GM20431 (cell line): Measurements from ENCODE around the gene EML2.
"Not testable (repeated sequence)": the region's sequence is repeated elsewhere in the genome, so short reads cannot be mapped to it uniquely, and the experiment has no call there.

Experiments used
- in situ Hi-C: fragments of 300-500 bp; cut with MseI, MboI; formaldehyde crosslinking; loops from one replicate; pipeline ENCODE4 v1.15.0; 2020; ENCODE audit warnings: low sequenced_read_pairs; ENCODE audit not compliant: unreplicated experiment

Gene EML2, protein sequence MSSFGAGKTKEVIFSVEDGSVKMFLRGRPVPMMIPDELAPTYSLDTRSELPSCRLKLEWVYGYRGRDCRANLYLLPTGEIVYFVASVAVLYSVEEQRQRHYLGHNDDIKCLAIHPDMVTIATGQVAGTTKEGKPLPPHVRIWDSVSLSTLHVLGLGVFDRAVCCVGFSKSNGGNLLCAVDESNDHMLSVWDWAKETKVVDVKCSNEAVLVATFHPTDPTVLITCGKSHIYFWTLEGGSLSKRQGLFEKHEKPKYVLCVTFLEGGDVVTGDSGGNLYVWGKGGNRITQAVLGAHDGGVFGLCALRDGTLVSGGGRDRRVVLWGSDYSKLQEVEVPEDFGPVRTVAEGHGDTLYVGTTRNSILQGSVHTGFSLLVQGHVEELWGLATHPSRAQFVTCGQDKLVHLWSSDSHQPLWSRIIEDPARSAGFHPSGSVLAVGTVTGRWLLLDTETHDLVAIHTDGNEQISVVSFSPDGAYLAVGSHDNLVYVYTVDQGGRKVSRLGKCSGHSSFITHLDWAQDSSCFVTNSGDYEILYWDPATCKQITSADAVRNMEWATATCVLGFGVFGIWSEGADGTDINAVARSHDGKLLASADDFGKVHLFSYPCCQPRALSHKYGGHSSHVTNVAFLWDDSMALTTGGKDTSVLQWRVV

GRCh38 chr19:45638930-45639729 is at the start of gene EML2:
Gene EML2, minus strand, starts transcription at chr19:45639397. Its CDS starts 21 bp downstream, at chr19:45639376.
- in situ Hi-C loops: no loop called here

DNA sequence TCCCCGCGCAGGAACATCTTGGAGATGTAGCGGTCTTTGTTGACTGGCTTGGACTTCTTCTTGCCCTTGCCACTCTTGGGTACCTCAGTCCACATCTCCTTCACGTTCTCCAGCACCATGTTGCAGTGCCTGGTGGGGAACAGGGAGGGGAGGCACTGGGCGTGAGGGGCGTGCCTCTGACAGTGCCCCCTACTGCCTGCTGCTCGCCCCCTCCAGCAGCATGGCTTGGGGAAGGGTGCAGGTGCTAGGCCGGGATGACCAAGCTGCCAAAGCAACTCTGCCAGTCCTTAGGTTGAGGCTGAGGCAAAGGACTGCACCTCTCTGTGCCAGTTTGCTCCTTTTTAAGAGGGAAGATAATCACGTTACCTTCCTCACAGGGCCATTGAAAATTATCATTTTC is 48.4 kb upstream of the EML2 start:
- in situ Hi-C loops: no loop called here

GRCh38 chr19:45685045-45685444 is 45.8 kb upstream of the EML2 start:
- in situ Hi-C loops: not testable (repeated sequence)

- in situ Hi-C loops: no loop called here
Measured at GRCh38 chr19:45682908-45683307, 43.7 kb upstream of the EML2 start.

- in situ Hi-C loops: no loop called here
Measured at GRCh38 chr19:45682117-45682516, 42.9 kb upstream of the EML2 start.

DNA sequence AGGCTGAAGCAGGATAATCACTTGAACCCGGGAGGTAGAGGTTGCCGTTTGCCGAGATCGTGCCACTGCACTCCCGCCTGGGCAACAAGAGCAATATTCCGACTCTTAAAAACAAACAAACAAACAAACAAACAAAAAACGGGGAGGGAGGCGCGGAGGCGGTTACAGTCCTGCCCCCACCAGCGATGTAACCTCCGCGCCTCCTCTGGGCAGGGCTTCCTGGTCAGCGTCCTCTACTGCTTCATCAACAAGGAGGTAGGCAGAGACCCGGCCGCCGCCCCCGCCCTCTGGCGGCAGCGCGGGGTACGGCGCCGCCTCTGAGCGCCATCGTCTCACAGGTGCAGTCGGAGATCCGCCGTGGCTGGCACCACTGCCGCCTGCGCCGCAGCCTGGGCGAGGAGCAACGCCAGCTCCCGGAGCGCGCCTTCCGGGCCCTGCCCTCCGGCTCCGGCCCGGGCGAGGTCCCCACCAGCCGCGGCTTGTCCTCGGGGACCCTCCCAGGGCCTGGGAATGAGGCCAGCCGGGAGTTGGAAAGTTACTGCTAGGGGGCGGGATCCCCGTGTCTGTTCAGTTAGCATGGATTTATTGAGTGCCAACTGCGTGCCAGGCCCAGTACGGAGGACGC is 42.3 kb upstream of the EML2 start:
- in situ Hi-C loops: no loop called here

GRCh38 chr19:45677351-45678230 is 38.4 kb upstream of the EML2 start:
- in situ Hi-C loops: no loop called here

DNA sequence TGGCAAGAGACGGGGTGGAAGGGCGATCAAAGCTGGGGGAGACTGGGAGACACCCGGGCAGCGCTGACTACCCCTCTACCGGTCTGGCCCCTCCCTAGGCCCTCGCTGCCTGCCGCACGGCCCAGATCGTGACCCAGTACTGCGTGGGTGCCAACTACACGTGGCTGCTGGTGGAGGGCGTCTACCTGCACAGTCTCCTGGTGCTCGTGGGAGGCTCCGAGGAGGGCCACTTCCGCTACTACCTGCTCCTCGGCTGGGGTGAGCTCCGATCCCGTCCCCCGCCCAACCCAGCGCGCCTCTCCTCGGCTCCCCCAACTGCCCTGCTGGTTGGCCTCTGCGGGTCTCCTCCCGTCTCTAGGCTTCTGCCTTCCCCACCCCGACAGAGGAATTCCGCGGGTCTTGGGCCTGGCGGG is 37.7 kb upstream of the EML2 start:
- in situ Hi-C loops: no loop called here

DNA sequence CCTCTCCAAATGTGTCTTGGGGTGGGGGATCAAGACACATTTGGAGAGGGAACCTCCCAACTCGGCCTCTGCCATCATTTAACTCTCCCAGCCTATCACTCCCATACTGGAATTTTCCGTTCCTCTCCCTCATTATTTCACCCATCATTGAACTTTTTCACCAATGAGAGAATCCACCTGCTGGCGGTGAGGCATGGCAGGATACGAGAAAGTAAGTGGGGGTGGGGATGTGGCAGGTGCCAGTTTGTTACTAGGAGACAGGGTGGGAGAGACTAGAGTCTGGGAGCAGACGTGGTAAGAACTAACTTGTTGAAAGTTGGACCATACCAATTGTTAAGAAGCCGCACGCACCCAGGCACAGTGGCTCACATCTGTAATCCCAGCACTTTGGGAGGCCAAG is 35.7 kb upstream of the EML2 start:
- in situ Hi-C loops: no loop called here

GRCh38 chr19:45670670-45671453 is 31.7 kb upstream of the EML2 start:
- in situ Hi-C loops: no loop called here

DNA sequence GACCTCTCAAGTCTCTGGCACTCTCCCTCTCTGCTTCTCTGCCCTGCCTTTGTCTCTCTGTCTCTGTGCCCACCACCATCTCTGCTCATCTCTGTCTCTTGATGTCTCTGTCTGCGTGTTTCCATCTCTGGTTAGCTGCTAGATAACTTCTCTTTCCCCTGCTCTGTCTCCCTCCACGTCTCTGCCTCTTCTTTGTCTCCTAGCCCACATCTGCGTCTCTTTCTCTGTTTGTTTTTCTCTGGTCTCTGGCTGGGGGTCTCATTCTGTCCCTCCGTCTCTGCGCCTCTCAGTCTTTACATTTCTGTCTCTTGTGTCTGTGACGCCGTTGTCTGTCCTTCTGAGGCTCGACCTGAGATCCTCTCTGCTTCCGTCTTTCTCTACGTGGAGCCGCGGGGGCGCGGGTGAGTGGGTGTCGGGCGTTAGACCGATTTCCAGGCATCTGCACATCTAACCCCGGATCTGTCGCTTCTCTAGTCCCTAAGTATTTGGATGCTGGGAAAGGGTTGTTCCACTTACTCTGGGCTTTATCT is 29.2 kb upstream of the EML2 start:
- in situ Hi-C loops: no loop called here

GRCh38 chr19:45667620-45668341 is 28.6 kb upstream of the EML2 start, which contains the start of gene GIPR:
Gene GIPR, plus strand, starts transcription at chr19:45668221. Its CDS starts 1,300 bp downstream, at chr19:45669521.
- in situ Hi-C loops: no loop called here

- in situ Hi-C loops: no loop called here
Measured at GRCh38 chr19:45664575-45664974, 25.4 kb upstream of the EML2 start.

- in situ Hi-C loops: no loop called here
Measured at GRCh38 chr19:45663800-45664199, 24.6 kb upstream of the EML2 start.

- in situ Hi-C loops: no loop called here
Measured at GRCh38 chr19:45660636-45661035, 21.4 kb upstream of the EML2 start.

- in situ Hi-C loops: no loop called here
Measured at GRCh38 chr19:45659096-45659729, 20.0 kb upstream of the EML2 start.

DNA sequence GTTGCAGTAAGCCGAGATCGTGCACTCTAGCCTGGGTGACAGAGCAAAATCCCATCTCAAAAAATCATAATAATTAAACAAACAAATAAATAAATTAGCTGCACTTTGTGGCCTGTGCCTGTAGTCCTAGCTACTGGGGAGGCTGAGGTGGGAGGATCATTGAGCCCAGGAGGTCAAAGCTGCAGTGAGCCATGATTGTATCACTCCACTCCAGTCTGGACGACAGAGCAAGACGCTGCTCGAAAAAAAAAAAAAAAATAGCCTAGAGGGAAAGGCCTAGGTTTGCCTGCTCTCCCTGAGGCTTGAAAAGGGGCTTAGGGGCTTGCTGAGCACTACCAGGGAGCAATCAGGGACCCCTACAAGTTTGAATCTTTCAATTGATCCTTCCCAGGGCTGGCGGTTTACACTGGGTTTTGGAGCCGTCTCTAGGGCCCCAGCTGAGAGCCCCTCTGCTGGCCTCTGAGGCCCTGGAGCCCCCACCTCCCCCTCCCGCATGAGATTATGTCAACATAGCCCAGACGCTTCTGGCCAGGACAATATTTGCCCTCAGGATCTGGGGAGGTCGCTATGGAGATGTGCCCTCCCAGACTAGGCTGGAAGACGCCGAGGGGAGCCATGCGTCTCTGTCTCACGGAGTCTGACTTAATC is 18.4 kb upstream of the EML2 start:
- in situ Hi-C loops: no loop called here
